Natural killer cell (primary cell): Measurements from ENCODE around the gene IMP3. TPM values are rescaled to one million over a fixed set of nuclear protein-coding genes. Genes with fewer than 3 reads are reported as not detected.

Source experiments
- ATAC-seq, 3 donors: fragments of 150-1000 bp in 2 of 3; fragments of 200-7000 bp in 1 of 3; cut with Tn5 transposase; 1 replicate in 1 of 3; 2 replicates in 2 of 3; pipeline ENCODE4 v1.10.0; 2021; ENCODE audit warnings: mild to moderate bottlenecking in 2 of 3, moderate library complexity in 2 of 3
- DNase-seq, 2 donors: peaks; one replicate each; pipeline versions ENCODE4 v3.0.0 to v3.0.0-alpha.2; 2013 to 2021; ENCODE audit warnings: mixed read lengths in 1 of 2
- H3K27ac ChIP-seq: one replicate; pipeline ENCODE4 v1.5.1; 2013; ENCODE audit warnings: mild to moderate bottlenecking, low read length
- H3K27me3 ChIP-seq: one replicate; pipeline ENCODE4 v1.6.1; 2013; ENCODE audit warnings: low read length; ENCODE audit not compliant: control insufficient read depth, insufficient read depth
- H3K36me3 ChIP-seq: one replicate; pipeline ENCODE4 v1.6.1; 2013; ENCODE audit warnings: low read length; ENCODE audit not compliant: control insufficient read depth, insufficient read depth
- H3K4me1 ChIP-seq: one replicate; pipeline ENCODE4 v1.6.1; 2013; ENCODE audit warnings: low read length; ENCODE audit not compliant: control insufficient read depth, insufficient read depth
- H3K4me3 ChIP-seq: one replicate; pipeline ENCODE4 v1.5.1; 2013; ENCODE audit warnings: low read length
- H3K9me3 ChIP-seq: one replicate; pipeline ENCODE4 v1.6.1; 2013; ENCODE audit warnings: low read length; ENCODE audit not compliant: control insufficient read depth, insufficient read depth
- H3K27ac Mint-ChIP-seq, 2 donors: one replicate each; pipeline ENCODE4 v1.8.0; 2022; ENCODE audit warnings: mild to moderate bottlenecking in 2 of 2, mixed read lengths in 2 of 2, moderate library complexity in 1 of 2
- H3K27me3 Mint-ChIP-seq, 2 donors: one replicate each; pipeline ENCODE4 v1.8.0; 2022; ENCODE audit warnings: low read depth in 2 of 2, mixed read lengths in 2 of 2
- H3K36me3 Mint-ChIP-seq: one replicate; pipeline ENCODE4 v1.8.0; 2022; ENCODE audit warnings: mixed read lengths
- H3K4me1 Mint-ChIP-seq, 2 donors: one replicate each; pipeline ENCODE4 v1.8.0; 2022; ENCODE audit warnings: mixed read lengths in 2 of 2
- H3K4me3 Mint-ChIP-seq: one replicate; pipeline ENCODE4 v1.8.0; 2022; ENCODE audit warnings: mild to moderate bottlenecking, moderate library complexity, mixed read lengths
- H3K9me3 Mint-ChIP-seq, 2 donors: one replicate each; pipeline ENCODE4 v1.8.0; 2022; ENCODE audit warnings: mixed read lengths in 2 of 2
- WGBS: methylation state at CpG from one replicate; pipeline ENCODE4 v1.1.7; 2013; ENCODE audit warnings: missing lambda C conversion rate; ENCODE audit not compliant: insufficient coverage; 5-methylcytosine and 5-hydroxymethylcytosine counted together
- intact Hi-C: fragments of 100-400 bp; cut with micrococcal nuclease; formaldehyde crosslinking; loops from one replicate; pipeline ENCODE4 v1.14.2; 2022
- total RNA-seq, 4 donors: library from RNA; stranded (reverse); fragments of 120-200 nt in 1 of 4; gene quantifications; one replicate each; pipeline versions ENCODE4 v1.2.3 to v1.2.4, GENCODE V29; 2013 to 2022
- TF ChIP-seq, protein P1 (sequence below): fragments of 200-600 bp; IDR thresholded peaks from one replicate; pipeline ENCODE4 v1.8.0; 2022; ENCODE audit warnings: antibody characterized with exemption

Gene IMP3
- total RNA-seq, 3 donors from 2014 or later (not counting 1 experiment from before 2014, with no cell fraction given) = 22.9 to 37.1 (median 35.8) TPM

DNA sequence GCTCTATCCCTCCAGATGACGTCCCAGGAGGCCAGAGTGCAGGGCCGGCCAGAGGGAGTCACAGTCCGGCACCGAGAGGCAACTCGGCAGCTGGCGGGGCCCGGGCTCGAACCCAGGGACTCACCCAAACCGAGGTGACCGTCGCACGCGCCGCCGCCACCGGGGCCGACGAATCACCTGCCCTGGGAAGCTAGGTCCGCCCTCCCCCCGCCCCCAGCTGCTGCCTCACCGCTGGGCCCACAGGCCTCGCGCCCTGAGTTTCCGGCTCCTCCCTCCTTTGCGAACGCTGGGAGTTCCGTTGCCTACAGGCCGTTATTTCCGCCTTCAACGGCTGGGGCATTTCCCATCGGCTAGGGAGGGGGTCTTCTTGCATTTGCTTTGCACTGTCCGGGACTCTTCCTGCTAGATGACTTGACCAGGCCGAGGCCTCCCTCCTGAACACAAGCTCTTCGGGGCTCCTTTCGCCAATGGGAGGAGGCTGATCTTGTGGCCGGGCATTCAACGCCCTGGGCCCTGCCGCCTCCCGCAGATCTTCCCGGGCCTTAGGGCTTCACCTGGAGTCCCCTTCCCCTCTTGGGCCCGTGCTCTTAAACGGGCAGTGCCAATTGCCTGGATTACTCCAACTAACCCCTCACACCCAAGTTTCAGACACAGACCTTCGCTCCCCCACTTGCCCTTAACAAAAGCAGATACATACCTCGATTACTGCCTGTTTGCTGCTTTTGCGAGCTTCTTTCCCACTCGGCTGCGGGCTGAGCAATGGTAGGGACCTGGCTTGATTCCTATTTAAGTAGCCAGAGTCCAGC is 14.3 kb downstream of the IMP3 start, which contains the start of gene SNUPN:
SNUPN (minus strand) TSS at position 184 of the 806 bp plus-strand sequence. CDS start 4,674 bp downstream, outside the sequence.
- ATAC-seq (peak; percentile 93 to 98 (median 95)), DNase-seq (peak; percentile 85 to 97)
- H3K27ac Mint-ChIP-seq = peak within 1 kb of the TSS; percentile 98 to 99
- H3K27me3 Mint-ChIP-seq = no peaks in the 10 kb centered on the region
- H3K4me3 ChIP-seq = peak within 1 kb of the TSS; percentile 100
- H3K9me3 ChIP-seq = no peaks in the 10 kb centered on the region
- 1% methylated on average over 47 of the region's 47 CpGs for WGBS
- H3K27me3 ChIP-seq = no peaks in the 10 kb centered on the region
- intact Hi-C loops = loop anchor here (1.0 to 10.0 kb wide), 3 partner anchors 15 to 174 kb away; partner anchors contain the start of genes IMP3, PTPN9 and SIN3A
- TF ChIP-seq, protein P1, sequence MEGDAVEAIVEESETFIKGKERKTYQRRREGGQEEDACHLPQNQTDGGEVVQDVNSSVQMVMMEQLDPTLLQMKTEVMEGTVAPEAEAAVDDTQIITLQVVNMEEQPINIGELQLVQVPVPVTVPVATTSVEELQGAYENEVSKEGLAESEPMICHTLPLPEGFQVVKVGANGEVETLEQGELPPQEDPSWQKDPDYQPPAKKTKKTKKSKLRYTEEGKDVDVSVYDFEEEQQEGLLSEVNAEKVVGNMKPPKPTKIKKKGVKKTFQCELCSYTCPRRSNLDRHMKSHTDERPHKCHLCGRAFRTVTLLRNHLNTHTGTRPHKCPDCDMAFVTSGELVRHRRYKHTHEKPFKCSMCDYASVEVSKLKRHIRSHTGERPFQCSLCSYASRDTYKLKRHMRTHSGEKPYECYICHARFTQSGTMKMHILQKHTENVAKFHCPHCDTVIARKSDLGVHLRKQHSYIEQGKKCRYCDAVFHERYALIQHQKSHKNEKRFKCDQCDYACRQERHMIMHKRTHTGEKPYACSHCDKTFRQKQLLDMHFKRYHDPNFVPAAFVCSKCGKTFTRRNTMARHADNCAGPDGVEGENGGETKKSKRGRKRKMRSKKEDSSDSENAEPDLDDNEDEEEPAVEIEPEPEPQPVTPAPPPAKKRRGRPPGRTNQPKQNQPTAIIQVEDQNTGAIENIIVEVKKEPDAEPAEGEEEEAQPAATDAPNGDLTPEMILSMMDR = no peak
- peaks cover 19 to 21% of the 10 kb centered on the region in 2 donors for H3K4me1 Mint-ChIP-seq
- H3K4me1 ChIP-seq = peaks cover 13% of the 10 kb centered on the region
- no peaks in the 10 kb centered on the region for H3K36me3 Mint-ChIP-seq
- H3K27ac ChIP-seq = peak within 1 kb of the TSS; percentile 93
- H3K9me3 Mint-ChIP-seq = no peaks in the 10 kb centered on the region
- H3K36me3 ChIP-seq = no peaks in the 10 kb centered on the region
- H3K4me3 Mint-ChIP-seq = peak within 1 kb of the TSS; percentile 90

DNA sequence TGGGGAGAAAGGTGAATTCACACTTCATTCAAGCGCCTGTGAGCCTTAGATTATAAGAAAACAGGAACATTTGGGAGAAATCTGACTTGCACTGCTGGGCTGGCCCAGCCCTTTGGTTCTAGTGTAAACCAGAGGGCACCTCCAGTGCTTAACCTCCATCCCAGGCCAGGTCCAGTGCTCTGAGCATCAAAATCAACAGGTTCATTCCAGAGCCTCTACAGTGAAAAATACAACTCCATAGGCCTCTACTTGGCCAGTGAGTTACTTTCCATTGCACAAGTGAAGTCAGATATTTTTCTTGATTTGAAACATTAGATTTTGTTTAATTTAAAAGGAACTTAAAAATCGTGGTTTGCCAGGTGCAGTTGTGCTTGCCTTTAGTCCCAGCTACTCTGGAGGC is 17.5 kb downstream of the IMP3 start:
- Mint-ChIP-seq H3K4me1 (peaks cover 27 to 29% of the 10 kb centered on the region in 2 donors), H3K9me3 (no peaks in the 10 kb centered on the region), H3K27ac (peak overlapping the region in 1 of 2 donors; percentile 21), H3K36me3 (no peaks in the 10 kb centered on the region), H3K4me3 (no peak overlapping the region), H3K27me3 (no peaks in the 10 kb centered on the region)
- WGBS = 81% methylated on average over 2 of the region's 2 CpGs
- TF ChIP-seq, protein P1 = no peak
- H3K9me3 ChIP-seq = no peaks in the 10 kb centered on the region
- no peak overlapping the region for H3K27ac ChIP-seq
- intact Hi-C loops = loop anchor here (10.0 kb wide), 1 partner anchor 48 kb away; the partner anchor contains the start of gene PTPN9
- peaks cover 21% of the 10 kb centered on the region for H3K4me1 ChIP-seq
- no peak for DNase-seq
- peaks cover 14% of the 10 kb centered on the region for H3K36me3 ChIP-seq
- no peak for ATAC-seq
- H3K27me3 ChIP-seq = no peaks in the 10 kb centered on the region
- no peak overlapping the region for H3K4me3 ChIP-seq

DNA sequence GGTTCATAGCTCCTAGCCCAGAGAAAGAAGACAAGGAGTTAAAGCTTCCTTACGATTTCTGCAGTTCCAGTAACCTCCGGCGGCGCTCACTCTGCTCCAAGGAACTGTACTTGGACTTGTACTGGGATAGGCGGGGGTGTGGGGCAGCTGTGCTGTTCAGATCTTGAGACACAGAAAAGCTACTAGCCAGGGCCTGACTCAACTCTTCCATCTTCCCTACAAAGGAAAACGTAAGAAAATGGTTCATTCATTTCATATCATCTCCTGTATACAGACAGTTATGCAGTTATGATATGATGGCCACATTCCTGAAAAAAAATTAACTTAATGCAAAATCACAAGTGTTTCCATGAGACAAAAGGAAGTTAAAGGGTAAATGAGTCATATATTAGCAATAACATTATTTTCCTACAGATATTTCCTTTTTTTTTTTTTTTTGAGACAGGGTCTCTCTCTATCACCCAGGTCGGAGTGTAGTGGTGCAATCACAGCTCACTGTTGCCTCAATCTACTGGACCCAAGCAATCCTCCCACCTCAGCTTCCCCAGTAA is 19.1 kb downstream of the IMP3 start:
- H3K4me3 ChIP-seq = no peak overlapping the region
- intact Hi-C loops = loop anchor here (10.0 kb wide), 1 partner anchor 46 kb away; the partner anchor contains the start of gene PTPN9
- peak overlapping the region; percentile 55 for H3K4me3 Mint-ChIP-seq
- no peak overlapping the region for H3K27ac ChIP-seq
- peak overlapping the region; percentile 21 to 71 for H3K27ac Mint-ChIP-seq
- no peaks in the 10 kb centered on the region for H3K36me3 Mint-ChIP-seq
- DNase-seq (no peak), ATAC-seq (no peak)
- peaks cover 29% of the 10 kb centered on the region for H3K36me3 ChIP-seq
- H3K27me3 Mint-ChIP-seq = no peaks in the 10 kb centered on the region
- no peaks in the 10 kb centered on the region for H3K9me3 ChIP-seq
- WGBS = 66% methylated on average over 7 of the region's 7 CpGs
- TF ChIP-seq, protein P1 = no peak
- no peaks in the 10 kb centered on the region for H3K9me3 Mint-ChIP-seq
- peaks cover 16% of the 10 kb centered on the region for H3K4me1 ChIP-seq
- no peaks in the 10 kb centered on the region for H3K27me3 ChIP-seq
- H3K4me1 Mint-ChIP-seq = peaks cover 20 to 23% of the 10 kb centered on the region in 2 donors
